Measurements from ENCODE around the gene AGAP1. TPM values are rescaled to one million over a fixed set of nuclear protein-coding genes. Genes with fewer than 3 reads are reported as not detected.

The AGAP1 gene
- total and polyA plus RNA-seq, 2 donors (not counting 3 experiments of a cell fraction or from before 2014, with no cell fraction given): 10.2 to 20.9 TPM

DNA sequence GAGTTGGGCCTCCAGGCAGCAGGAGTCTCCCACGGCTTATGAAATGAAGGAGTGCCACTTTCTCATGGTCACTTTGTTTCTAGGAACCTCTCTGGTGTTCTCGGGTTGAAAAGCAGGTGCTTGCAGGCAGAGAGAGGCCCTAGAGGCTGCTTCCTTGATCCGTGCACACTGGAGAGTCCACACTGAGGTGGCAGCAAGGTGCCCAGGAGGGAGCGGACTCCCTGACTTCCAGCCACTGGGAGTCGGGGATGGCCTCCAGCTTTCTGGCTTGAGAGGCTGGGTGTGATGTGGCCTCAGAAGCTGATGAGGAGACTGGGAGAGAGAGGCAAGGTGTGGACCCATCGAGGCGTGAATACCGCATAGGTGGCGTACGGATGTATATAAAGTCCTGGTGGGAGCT lies 221.8 kb downstream of the AGAP1 start:
- dilution Hi-C loops (cut with MboI; ENCODE audit: extremely low pct_ligation_motif_present, low sequenced_read_pairs) (no loop called here), intact Hi-C loops (cut with micrococcal nuclease) (no loop called here)
- Histone ChIP-seq H3K4me2 (ENCODE audit: insufficient read depth, low read length) (no peak overlapping the region), H3K9ac (replicated peaks; ENCODE audit: extremely low read depth, insufficient read depth, low read length) (no peak overlapping the region), H3K4me3 (replicated peaks in 1 of 3; ENCODE audit: insufficient read depth in 1 of 3, low read depth in 1 of 3, low read length in 3 of 3) (no peak overlapping the region), H3K79me2 (ENCODE audit: control insufficient read depth, insufficient read depth, low read length) (no peaks in the 10 kb centered on the region), H3K9me3 (replicated peaks; ENCODE audit: control insufficient read depth, insufficient read depth, low read length) (no peaks in the 10 kb centered on the region), H3K9me1 (replicated peaks; ENCODE audit: control insufficient read depth, extremely low read depth, insufficient read depth, low read length) (no peaks in the 10 kb centered on the region), H2AFZ (ENCODE audit: low read depth, low read length) (no peak overlapping the region), H3K27me3 (ENCODE audit: control insufficient read depth in 2 of 2, insufficient read depth in 2 of 2, low read length in 2 of 2) (no peaks in the 10 kb centered on the region), H3K36me3 (ENCODE audit: control insufficient read depth in 2 of 2, extremely low read depth in 1 of 2, insufficient read depth in 2 of 2, low read length in 2 of 2) (no peaks in the 10 kb centered on the region), H4K20me1 (replicated peaks; ENCODE audit: control insufficient read depth, extremely low read depth, insufficient read depth, low read length) (no peaks in the 10 kb centered on the region), H3K4me1 (ENCODE audit: control insufficient read depth, extremely low read depth, insufficient read depth, low read length) (no peaks in the 10 kb centered on the region), H3K27ac (ENCODE audit: insufficient read depth, low read depth, low read length) (no peak overlapping the region)
- POLR2A ChIA-PET: no interaction called here
- BruUV-seq (replicated peaks): no TSS peak
- FAIRE-seq: no peak
- TF ChIP-seq POLR2AphosphoS5 (IDR thresholded peaks at IDR 0.05; ENCODE audit: insufficient read depth, low read depth, low read length) (no peak), MYC (IDR thresholded peaks at IDR 0.05; ENCODE audit: low read depth, low read length) (no peak), CTCF (IDR thresholded peaks at IDR 0.05; ENCODE audit: extremely low read depth in 1 of 2, insufficient read depth in 1 of 2, low read depth in 1 of 2, low read length in 2 of 2) (no peak), POLR2A (IDR thresholded peaks at IDR 0.05; ENCODE audit: low read depth, low read length) (no peak), GATA2 (IDR thresholded peaks at IDR 0.05; ENCODE audit: insufficient read depth, insufficient read length, low read depth, low read length) (no peak), JUN (IDR thresholded peaks at IDR 0.05; ENCODE audit: borderline replicate concordance, insufficient read depth, insufficient read length, low read depth) (no peak), MAX (IDR thresholded peaks at IDR 0.05; ENCODE audit: insufficient read depth, insufficient read length) (no peak), EZH2 (IDR thresholded peaks at IDR 0.05; ENCODE audit: borderline replicate concordance, low read depth, low read length, severe bottlenecking) (no peak), FOS (IDR thresholded peaks at IDR 0.05; ENCODE audit: borderline replicate concordance, insufficient read depth, low read length) (no peak)
- DNase-seq (ENCODE audit: low read depth, low spot score): no peak
- CTCF ChIA-PET: interaction anchor here (1.4 kb wide), 1 partner anchor 31 kb away, joined by 3 read pairs; no protein-coding TSS in a partner anchor

Measured in endothelial cell of umbilical vein (primary cell).